H9 (cell line): ENCODE results near the gene RAI14. TPM values are rescaled to one million over a fixed set of nuclear protein-coding genes. Genes with fewer than 3 reads are reported as not detected.

Source experiments
- DNase-seq: peaks from one replicate; pipeline ENCODE4 v3.0.0-alpha.2; 2017
- H2AFZ ChIP-seq: one replicate; pipeline ENCODE4 v1.6.1; 2013; ENCODE audit warnings: mild to moderate bottlenecking, low read length, control low read depth, moderate library complexity
- H2AK5ac ChIP-seq: 2 replicates; pipeline ENCODE4 v1.6.1; 2013; ENCODE audit warnings: low read length, control low read depth, mixed read lengths; ENCODE audit not compliant: insufficient read length
- H2BK120ac ChIP-seq: one replicate; pipeline ENCODE4 v1.6.1; 2013; ENCODE audit warnings: low read depth, mild to moderate bottlenecking, low read length, control low read depth, inconsistent platforms; ENCODE audit not compliant: poor library complexity, severe bottlenecking
- H2BK12ac ChIP-seq: 2 replicates; pipeline ENCODE4 v1.6.1; 2013; ENCODE audit warnings: low read length, control low read depth, mixed read lengths, low read depth; ENCODE audit not compliant: insufficient read length
- H2BK15ac ChIP-seq: 2 replicates; pipeline ENCODE4 v1.6.1; 2013; ENCODE audit warnings: low read depth, low read length, control low read depth
- H2BK20ac ChIP-seq: one replicate; pipeline ENCODE4 v1.6.1; 2013; ENCODE audit warnings: low read depth, mild to moderate bottlenecking, low read length, control low read depth, inconsistent platforms; ENCODE audit not compliant: poor library complexity, severe bottlenecking
- H2BK5ac ChIP-seq: 2 replicates; pipeline ENCODE4 v1.6.1; 2013; ENCODE audit warnings: low read length, control low read depth, mixed read lengths; ENCODE audit not compliant: insufficient read length
- H3K14ac ChIP-seq: 2 replicates; pipeline ENCODE4 v1.6.1; 2013; ENCODE audit warnings: low read length, control low read depth; ENCODE audit not compliant: insufficient read depth
- H3K18ac ChIP-seq: 2 replicates; pipeline ENCODE4 v1.6.1; 2013; ENCODE audit warnings: low read depth, mild to moderate bottlenecking, mixed read lengths, low read length, control low read depth; ENCODE audit not compliant: insufficient read length
- H3K23ac ChIP-seq: 2 replicates; pipeline ENCODE4 v1.6.1; 2013; ENCODE audit warnings: low read length, control low read depth, mixed read lengths, low read depth; ENCODE audit not compliant: insufficient read length
- H3K23me2 ChIP-seq: 2 replicates; pipeline ENCODE4 v1.6.1; 2013; ENCODE audit warnings: low read depth, mild to moderate bottlenecking, mixed read lengths, low read length, control low read depth; ENCODE audit not compliant: insufficient read length, poor library complexity, severe bottlenecking
- H3K27ac ChIP-seq: 2 replicates; pipeline ENCODE4 v1.5.1; 2013; ENCODE audit warnings: low read length, control low read depth, mixed read lengths, low read depth; ENCODE audit not compliant: insufficient read length
- H3K27me3 ChIP-seq: 2 replicates; pipeline ENCODE4 v1.6.1; 2013; ENCODE audit warnings: low read length, control low read depth, inconsistent platforms; ENCODE audit not compliant: insufficient read depth
- H3K4ac ChIP-seq: 2 replicates; pipeline ENCODE4 v1.6.1; 2013; ENCODE audit warnings: low read depth, mild to moderate bottlenecking, control low read depth, inconsistent platforms, low read length, moderate library complexity
- H3K4me1 ChIP-seq: 2 replicates; pipeline ENCODE4 v1.6.1; 2013; ENCODE audit warnings: low read length, control low read depth, inconsistent platforms; ENCODE audit not compliant: insufficient read depth
- H3K4me2 ChIP-seq: 2 replicates; pipeline ENCODE4 v1.6.1; 2013; ENCODE audit warnings: low read length, control low read depth, mixed read lengths; ENCODE audit not compliant: insufficient read length, insufficient read depth
- H3K56ac ChIP-seq: 2 replicates; pipeline ENCODE4 v1.6.1; 2013; ENCODE audit warnings: low read depth, mild to moderate bottlenecking, mixed read lengths, low read length, control low read depth; ENCODE audit not compliant: insufficient read length
- H3K79me1 ChIP-seq: 2 replicates; pipeline ENCODE4 v1.6.1; 2013; ENCODE audit warnings: low read depth, mild to moderate bottlenecking, moderate library complexity, low read length, control low read depth, inconsistent platforms; ENCODE audit not compliant: insufficient read depth, poor library complexity, severe bottlenecking
- H3K79me2 ChIP-seq: 2 replicates; pipeline ENCODE4 v1.6.1; 2013; ENCODE audit warnings: low read length, control low read depth, inconsistent platforms; ENCODE audit not compliant: insufficient read depth
- H3K9ac ChIP-seq: 2 replicates; pipeline ENCODE4 v1.6.1; 2013; ENCODE audit warnings: low read length, control low read depth, mixed read lengths; ENCODE audit not compliant: insufficient read length; ENCODE audit errors: extremely low read depth
- H3K9me3 ChIP-seq: one replicate; pipeline ENCODE4 v1.6.1; 2013; ENCODE audit warnings: low read depth, low read length, inconsistent platforms; ENCODE audit not compliant: control insufficient read depth
- H3T11ph ChIP-seq: one replicate; pipeline ENCODE4 v1.6.1; 2013; ENCODE audit warnings: mild to moderate bottlenecking, low read length, control low read depth, inconsistent platforms
- H4K20me1 ChIP-seq: one replicate; pipeline ENCODE4 v1.6.1; 2013; ENCODE audit not compliant: control insufficient read depth, insufficient read length, insufficient read depth
- H4K5ac ChIP-seq: 2 replicates; pipeline ENCODE4 v1.6.1; 2013; ENCODE audit warnings: low read depth, mild to moderate bottlenecking, mixed read lengths, low read length, control low read depth; ENCODE audit not compliant: insufficient read length
- H4K8ac ChIP-seq: replicated peaks from 2 replicates; pipeline ENCODE4 v1.6.1; 2013; ENCODE audit warnings: low read length, control low read depth, mixed read lengths, low read depth; ENCODE audit not compliant: insufficient read length
- H4K91ac ChIP-seq: 2 replicates; pipeline ENCODE4 v1.6.1; 2013; ENCODE audit warnings: low read depth, mild to moderate bottlenecking, moderate library complexity, mixed read lengths, low read length, control low read depth; ENCODE audit not compliant: insufficient read length
- H3K27ac Mint-ChIP-seq, 3 experiments: 2 replicates in 2 of 3; 3 replicates in 1 of 3; pipeline ENCODE4 v1.8.0; 2020 to 2021; ENCODE audit warnings: mixed read lengths in 3 of 3, mild to moderate bottlenecking in 1 of 3, moderate library complexity in 1 of 3
- H3K27me3 Mint-ChIP-seq: 2 replicates; pipeline ENCODE4 v1.8.0; 2021; ENCODE audit warnings: low read depth, mild to moderate bottlenecking, moderate library complexity, mixed read lengths
- H3K36me3 Mint-ChIP-seq, 3 experiments: 2 replicates in 2 of 3; 3 replicates in 1 of 3; pipeline ENCODE4 v1.8.0; 2020 to 2021; ENCODE audit warnings: low read depth in 3 of 3, mixed read lengths in 3 of 3; ENCODE audit not compliant: insufficient read depth in 1 of 3
- H3K4me1 Mint-ChIP-seq, 2 experiments: 2 replicates each; pipeline ENCODE4 v1.8.0; 2020; ENCODE audit warnings: mixed read lengths in 2 of 2
- H3K4me3 Mint-ChIP-seq, 2 experiments: 2 replicates in 1 of 2; 3 replicates in 1 of 2; pipeline ENCODE4 v1.8.0; 2020 to 2021; ENCODE audit warnings: mild to moderate bottlenecking in 2 of 2, mixed read lengths in 2 of 2, moderate library complexity in 1 of 2
- H3K9me3 Mint-ChIP-seq, 2 experiments: 2 replicates in 1 of 2; 3 replicates in 1 of 2; pipeline ENCODE4 v1.8.0; 2020; ENCODE audit warnings: mild to moderate bottlenecking in 2 of 2, mixed read lengths in 2 of 2, moderate library complexity in 1 of 2
- WGBS: extraction: QIAGEN DNeasy Blood & Tissue Kit; methylation state at CpG from one replicate; pipeline ENCODE4 v1.1.7; 2013; ENCODE audit warnings: missing lambda C conversion rate, low lambda C conversion rate, mixed read lengths; ENCODE audit not compliant: insufficient read length; ENCODE audit errors: extremely low coverage; 5-methylcytosine and 5-hydroxymethylcytosine counted together
- total RNA-seq: library from RNA; stranded (reverse); gene quantifications from 2 replicates; pipeline ENCODE4 v1.2.1, GENCODE V29; 2021
- TF ChIP-seq, protein P1 (sequence below): fragments of 200-600 bp; sonication (generic); conservative IDR thresholded peaks from 3 replicates; pipeline ENCODE4 v1.8.0; 2021; ENCODE audit warnings: antibody characterized with exemption, mild to moderate bottlenecking

Gene RAI14
- total RNA-seq, 1 experiment from 2014 or later, result 127 TPM

- Histone ChIP-seq H2BK20ac (no peak overlapping the region), H3K14ac (no peak overlapping the region), H3K56ac (no peak overlapping the region), H2AFZ (no peak overlapping the region), H4K91ac (no peak overlapping the region), H3K4ac (no peak overlapping the region), H4K8ac (no peak overlapping the region), H3K9ac (no peak overlapping the region), H2BK120ac (no peak overlapping the region), H4K5ac (no peak overlapping the region), H2BK5ac (no peak overlapping the region), H4K20me1 (no peaks in the 10 kb centered on the region), H3K23ac (no peak overlapping the region), H3K4me1 (no peaks in the 10 kb centered on the region), H3K79me2 (no peaks in the 10 kb centered on the region), H3K79me1 (no peaks in the 10 kb centered on the region), H3K18ac (no peak overlapping the region), H3K23me2 (no peaks in the 10 kb centered on the region), H3K9me3 (no peaks in the 10 kb centered on the region), H3K27me3 (no peaks in the 10 kb centered on the region), H3K4me2 (no peak overlapping the region), H2BK15ac (no peak overlapping the region), H2AK5ac (no peak overlapping the region), H2BK12ac (no peak overlapping the region), H3T11ph (no peak overlapping the region), H3K27ac (no peak overlapping the region)
- H3K4me1 Mint-ChIP-seq, result peaks cover 3% of the 10 kb centered on the region in 2 experiments
- no CpG with 5 or more reads among the region's 2 CpGs for WGBS
- H3K36me3 Mint-ChIP-seq, result peaks cover 7 to 25% (median 10%) of the 10 kb centered on the region in 3 experiments; a peak in 6 of 7 replicates
- TF ChIP-seq, protein P1, sequence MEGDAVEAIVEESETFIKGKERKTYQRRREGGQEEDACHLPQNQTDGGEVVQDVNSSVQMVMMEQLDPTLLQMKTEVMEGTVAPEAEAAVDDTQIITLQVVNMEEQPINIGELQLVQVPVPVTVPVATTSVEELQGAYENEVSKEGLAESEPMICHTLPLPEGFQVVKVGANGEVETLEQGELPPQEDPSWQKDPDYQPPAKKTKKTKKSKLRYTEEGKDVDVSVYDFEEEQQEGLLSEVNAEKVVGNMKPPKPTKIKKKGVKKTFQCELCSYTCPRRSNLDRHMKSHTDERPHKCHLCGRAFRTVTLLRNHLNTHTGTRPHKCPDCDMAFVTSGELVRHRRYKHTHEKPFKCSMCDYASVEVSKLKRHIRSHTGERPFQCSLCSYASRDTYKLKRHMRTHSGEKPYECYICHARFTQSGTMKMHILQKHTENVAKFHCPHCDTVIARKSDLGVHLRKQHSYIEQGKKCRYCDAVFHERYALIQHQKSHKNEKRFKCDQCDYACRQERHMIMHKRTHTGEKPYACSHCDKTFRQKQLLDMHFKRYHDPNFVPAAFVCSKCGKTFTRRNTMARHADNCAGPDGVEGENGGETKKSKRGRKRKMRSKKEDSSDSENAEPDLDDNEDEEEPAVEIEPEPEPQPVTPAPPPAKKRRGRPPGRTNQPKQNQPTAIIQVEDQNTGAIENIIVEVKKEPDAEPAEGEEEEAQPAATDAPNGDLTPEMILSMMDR, result no peak
- peaks cover 3% of the 10 kb centered on the region for H3K27me3 Mint-ChIP-seq
- no peak overlapping the region for H3K27ac Mint-ChIP-seq
- H3K4me3 Mint-ChIP-seq, result no peak overlapping the region
- peaks cover 22 to 24% of the 10 kb centered on the region in 2 experiments for H3K9me3 Mint-ChIP-seq
- DNase-seq, result no peak
These were observed 7.3 kb upstream of the RAI14 start for GRCh38 chr5:34648840-34649158.
